CD4-positive, alpha-beta T cell treated with Interferon alpha-2 for 1 hour (primary cell): ENCODE results near the gene SLC30A1.

Experiments
- DNase-seq, 2 donors: peaks; one replicate each; pipeline ENCODE4 v3.0.0-alpha.2; 2020 to 2022

The SLC30A1 gene

GRCh38 chr1:211607754-211608473 is 29.0 kb upstream of the SLC30A1 start:
- DNase-seq = no peak

- DNase-seq = peak; percentile 27 to 68
Measured at GRCh38 chr1:211606914-211607753, 28.2 kb upstream of the SLC30A1 start.

DNA sequence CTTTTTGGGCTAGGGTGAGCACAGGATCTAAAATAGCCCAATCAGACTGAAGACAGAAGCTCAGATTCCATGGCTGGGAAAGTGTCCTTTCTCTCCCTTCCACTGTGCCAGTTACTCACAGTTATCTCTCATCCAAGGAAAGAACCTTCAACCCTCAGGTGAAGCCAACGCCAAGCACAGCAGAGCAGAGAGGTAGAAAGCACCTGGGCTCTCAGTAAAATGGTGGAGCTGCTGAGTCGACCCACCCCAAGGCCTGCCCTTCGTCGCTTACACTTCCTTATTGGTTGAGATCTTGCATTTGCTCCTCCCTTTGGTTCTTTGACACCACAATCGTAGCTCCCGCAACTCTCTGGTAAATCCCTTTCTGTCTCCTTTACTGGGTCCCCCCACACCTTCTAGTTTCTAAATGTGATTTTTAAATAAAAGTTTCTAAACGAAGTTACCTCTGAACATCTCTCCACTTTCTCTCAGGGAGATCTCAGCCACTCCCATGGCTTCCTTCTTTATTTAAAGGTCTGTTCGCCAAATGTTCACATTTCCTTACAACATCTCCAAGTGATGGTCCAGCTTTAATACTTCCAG is 27.5 kb upstream of the SLC30A1 start:
- DNase-seq = peak; percentile 19 to 20

- DNase-seq = no peak
Measured at GRCh38 chr1:211605603-211606331, 26.8 kb upstream of the SLC30A1 start.

DNA sequence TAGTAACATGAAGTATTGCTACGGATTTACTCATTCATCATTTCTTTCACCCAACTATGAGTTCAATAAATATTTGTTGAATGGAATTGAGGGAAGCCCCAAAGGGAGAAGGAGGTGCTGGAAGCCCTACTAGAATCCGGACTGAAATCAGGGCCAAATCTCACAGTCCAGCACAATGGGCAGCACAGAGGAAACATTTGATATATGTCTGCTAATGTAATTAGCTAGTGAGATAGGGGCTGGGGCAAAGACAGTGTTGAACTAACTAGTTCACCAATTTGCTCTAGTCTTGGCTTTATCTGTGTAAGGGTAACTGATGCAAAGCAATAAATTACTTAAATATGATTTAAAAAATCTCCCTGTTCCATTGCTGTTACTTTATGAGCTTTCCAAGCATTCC is 26.1 kb upstream of the SLC30A1 start:
- DNase-seq = no peak

DNA sequence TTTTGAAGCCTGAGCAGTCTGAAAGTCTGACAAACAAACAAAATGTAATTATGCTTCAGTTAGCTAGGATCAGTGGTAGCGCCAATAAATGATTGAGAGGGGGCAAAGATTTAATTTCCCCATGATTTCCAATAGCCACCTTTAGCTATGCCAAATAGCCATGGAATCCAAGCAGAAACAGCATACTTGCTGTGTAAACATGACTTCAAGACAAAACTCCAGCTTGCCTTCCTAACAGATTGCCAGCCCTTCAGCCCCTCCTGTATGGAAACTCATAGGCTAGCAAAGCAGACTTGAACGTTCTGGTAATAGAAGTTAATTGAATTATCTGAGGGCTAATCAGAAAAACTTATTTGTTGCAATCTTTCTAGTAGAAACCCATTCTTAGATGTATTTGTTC is 25.6 kb upstream of the SLC30A1 start:
- no peak for DNase-seq

GRCh38 chr1:211603713-211604112 is 24.8 kb upstream of the SLC30A1 start:
- no peak for DNase-seq

- DNase-seq = no peak
Measured at GRCh38 chr1:211603191-211603701, 24.3 kb upstream of the SLC30A1 start.

GRCh38 chr1:211601982-211602670 is 23.2 kb upstream of the SLC30A1 start:
- no peak for DNase-seq

DNA sequence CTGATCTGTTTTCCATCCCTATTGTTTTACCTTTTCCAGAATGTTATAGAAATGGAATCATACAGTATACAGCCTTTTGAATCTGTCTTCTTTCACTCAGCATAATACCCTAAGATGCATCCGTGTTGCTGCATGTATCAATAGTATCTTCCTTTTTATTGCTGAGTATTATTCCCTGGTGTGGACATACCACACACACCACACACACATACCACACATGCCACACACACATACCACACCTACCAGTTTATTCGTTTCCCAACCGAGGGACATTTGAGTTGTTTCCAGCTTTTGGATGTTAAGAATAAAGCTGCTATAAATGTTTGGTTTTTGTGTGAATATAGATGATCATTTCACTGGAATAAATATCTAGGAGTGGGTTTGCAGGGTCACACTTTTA is 22.2 kb upstream of the SLC30A1 start:
- no peak for DNase-seq

- DNase-seq = no peak
Measured at GRCh38 chr1:211599250-211599649, 20.3 kb upstream of the SLC30A1 start.

DNA sequence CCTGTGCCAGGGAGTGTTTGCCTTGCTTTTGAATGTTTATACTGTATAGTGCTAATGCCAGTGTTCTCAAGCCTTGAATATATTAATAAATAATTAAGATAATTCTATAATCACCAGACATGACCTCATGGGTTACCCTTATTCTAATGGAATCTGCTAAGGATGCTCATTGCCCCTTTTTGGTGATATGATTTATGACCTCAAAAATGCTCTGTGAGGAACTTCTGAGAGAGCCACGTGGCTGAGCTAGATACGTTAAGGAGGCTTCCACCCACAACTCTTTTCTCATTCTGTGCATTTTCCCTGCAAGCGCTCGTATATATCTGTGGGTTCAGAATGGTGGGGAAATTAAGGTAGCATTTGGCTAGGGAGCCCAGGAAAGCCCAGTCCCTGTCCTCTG is 19.6 kb upstream of the SLC30A1 start:
- no peak for DNase-seq

DNA sequence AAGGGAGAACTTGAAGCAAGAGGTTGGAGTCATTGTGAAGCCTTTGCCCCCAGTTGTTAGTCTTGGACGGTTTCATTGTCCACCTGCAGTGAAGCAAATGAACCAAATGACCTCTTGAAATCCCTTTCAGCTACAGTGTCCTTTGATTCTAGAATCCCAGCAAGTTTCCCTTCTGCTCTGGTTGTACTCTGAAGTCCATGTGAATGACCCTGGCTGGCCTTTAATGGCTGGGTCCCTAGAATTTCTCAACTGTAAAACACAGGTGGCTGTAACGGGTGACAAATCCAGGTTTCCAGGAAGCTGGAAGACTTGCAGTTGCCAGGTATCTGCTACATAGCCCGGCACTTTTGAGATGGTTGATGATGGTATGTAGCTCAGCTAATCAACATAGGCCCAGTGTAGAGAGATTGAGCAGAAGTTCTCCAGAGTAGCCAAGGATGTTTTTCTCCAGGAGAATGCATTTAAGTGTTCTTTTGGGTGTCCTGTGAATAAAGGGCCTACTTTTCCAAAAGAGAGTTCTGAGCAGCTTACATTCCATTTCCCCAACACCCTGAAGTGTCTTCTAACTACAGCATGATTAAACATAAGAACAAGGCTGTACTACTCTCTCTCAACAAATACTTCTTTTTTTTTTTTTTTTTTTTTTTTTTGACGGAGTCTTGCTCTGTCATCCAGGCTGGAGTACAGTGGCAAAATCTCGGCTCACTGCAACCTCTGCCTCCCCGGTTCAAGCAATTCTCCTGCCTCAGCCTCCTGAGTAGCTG is 17.6 kb upstream of the SLC30A1 start:
- no peak for DNase-seq

DNA sequence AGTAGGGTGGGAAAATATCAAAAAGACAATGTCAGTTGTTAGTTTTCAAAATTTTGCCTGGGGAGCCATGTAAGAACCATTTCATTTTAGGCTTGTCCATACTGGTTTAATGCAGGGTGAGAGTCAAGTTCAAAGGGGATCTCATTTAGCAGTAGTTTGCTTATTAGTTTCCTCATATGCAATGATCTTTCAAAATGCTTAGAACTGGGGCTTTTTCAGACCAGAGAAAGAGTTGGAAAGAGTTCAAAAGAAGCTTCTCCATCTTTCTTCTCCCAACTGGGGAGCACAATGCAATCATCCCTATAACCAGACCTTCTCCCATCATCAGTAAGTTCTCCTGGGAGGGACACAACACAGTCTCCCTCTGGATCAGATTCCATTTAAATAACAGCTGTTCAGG is 16.5 kb upstream of the SLC30A1 start:
- DNase-seq = no peak

- no peak for DNase-seq
Measured at GRCh38 chr1:211591980-211592493, 13.1 kb upstream of the SLC30A1 start.

- peak; percentile 7 to 60 for DNase-seq
Measured at GRCh38 chr1:211589782-211590721, 11.1 kb upstream of the SLC30A1 start.

DNA sequence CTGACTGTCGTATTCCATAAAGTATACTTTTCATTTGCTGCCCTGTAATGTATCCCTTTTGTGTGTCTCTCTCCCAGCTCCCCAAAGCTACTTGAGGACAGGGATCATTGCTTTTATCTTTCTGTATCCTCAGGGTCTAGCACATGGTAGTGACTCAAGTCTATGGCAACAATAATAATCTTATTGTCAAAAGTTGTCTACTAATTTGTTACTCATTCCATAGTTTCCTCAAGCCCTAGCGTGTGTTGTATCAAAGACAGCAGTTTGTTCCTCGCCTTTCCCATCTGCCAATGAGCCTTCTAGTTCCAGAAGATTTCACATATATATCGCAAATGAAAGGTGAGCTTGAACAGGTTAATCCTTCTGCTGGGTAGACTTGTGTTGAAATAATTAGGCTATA is 9.8 kb upstream of the SLC30A1 start:
- no peak for DNase-seq

DNA sequence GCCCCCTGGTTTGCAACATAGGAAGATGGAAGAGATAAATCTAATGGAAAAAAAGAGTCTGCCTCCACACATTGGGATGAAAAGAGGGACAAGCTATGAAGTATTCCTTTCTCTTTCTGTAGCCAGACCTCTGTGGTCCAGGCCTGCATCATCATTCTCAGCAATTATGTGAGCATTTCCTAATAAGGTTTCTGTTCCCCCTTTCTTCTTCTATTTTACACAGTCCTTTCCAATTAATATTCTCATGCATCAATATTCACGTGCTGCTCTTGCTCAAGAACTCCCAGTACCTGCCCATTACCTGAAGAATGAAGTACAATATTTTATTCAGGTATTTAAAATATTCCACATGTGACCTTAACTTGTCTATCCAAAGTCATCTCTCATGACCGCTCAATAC is 8.2 kb upstream of the SLC30A1 start:
- no peak for DNase-seq

DNA sequence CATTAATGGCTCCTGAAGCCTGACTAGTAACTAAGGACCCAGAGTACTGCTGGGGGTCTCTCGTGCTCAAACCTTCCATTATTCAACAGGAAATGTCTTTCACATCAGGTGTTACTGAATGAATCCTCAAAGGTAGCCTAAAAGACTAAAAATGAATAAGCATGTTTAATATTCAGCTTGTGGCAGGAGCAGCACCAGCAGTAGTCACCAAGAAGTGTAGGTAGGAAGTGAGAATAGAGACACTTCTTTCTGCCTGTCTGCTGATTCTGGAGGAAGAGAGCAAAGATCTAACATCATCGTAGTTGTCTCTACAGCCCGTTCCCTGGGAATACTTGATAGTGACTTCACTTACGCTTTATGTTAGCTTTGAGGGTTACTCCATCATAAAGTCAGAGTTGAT is 7.6 kb upstream of the SLC30A1 start:
- DNase-seq = no peak
